ENCODE results near the gene ISCA2.
"Not testable (repeated sequence)": the region's sequence is repeated elsewhere in the genome, so short reads cannot be mapped to it uniquely, and the experiment has no call there.

Gene ISCA2

GRCh38 chr14:74532246-74532645 is 38.7 kb downstream of the ISCA2 start:
- H3K9ac ChIP-seq (ENCODE audit: low read depth, low read length, poor library complexity, severe bottlenecking), result no peak overlapping the region
- H3K4me1 ChIP-seq (ENCODE audit: insufficient read depth, low read length, poor library complexity, severe bottlenecking), result no peaks in the 10 kb centered on the region
- H3K4me2 ChIP-seq (ENCODE audit: low read depth, low read length, poor library complexity, severe bottlenecking), result no peak overlapping the region
- H3K79me2 ChIP-seq (ENCODE audit: insufficient read depth, low read length), result no peaks in the 10 kb centered on the region
- H3F3A ChIP-seq (ENCODE audit: low read depth), result no peaks in the 10 kb centered on the region
- no peak overlapping the region for H3K4me3 ChIP-seq (ENCODE audit: low read length, poor library complexity, severe bottlenecking)
- H2AFZ ChIP-seq (ENCODE audit: low read length), result no peak overlapping the region
- H4K20me1 ChIP-seq (ENCODE audit: insufficient read depth, low read length, poor library complexity, severe bottlenecking), result no peaks in the 10 kb centered on the region
- no peaks in the 10 kb centered on the region for H3K36me3 ChIP-seq (ENCODE audit: insufficient read depth, low read length)
- H3K9me2 ChIP-seq (replicated peaks; ENCODE audit: low read depth, low read length), result no peaks in the 10 kb centered on the region
- no peak for TF ChIP-seq CTCF (conservative IDR thresholded peaks at IDR 0.05; ENCODE audit: low read length)
- TF ChIP-seq EZH2phosphoT487 (IDR thresholded peaks at IDR 0.05; ENCODE audit: borderline replicate concordance), result no peak
- H3K27me3 ChIP-seq (ENCODE audit: insufficient read depth, low read length, poor library complexity, severe bottlenecking), result no peaks in the 10 kb centered on the region
- H3K9me3 ChIP-seq (ENCODE audit: insufficient read depth, low read depth, low read length), result no peaks in the 10 kb centered on the region

GRCh38 chr14:74533576-74533975 is 40.0 kb downstream of the ISCA2 start:
- no peaks in the 10 kb centered on the region for H3K36me3 ChIP-seq (ENCODE audit: insufficient read depth, low read length)
- no peaks in the 10 kb centered on the region for H3K9me2 ChIP-seq (replicated peaks; ENCODE audit: low read depth, low read length)
- H3K79me2 ChIP-seq (ENCODE audit: insufficient read depth, low read length), result no peaks in the 10 kb centered on the region
- no peak overlapping the region for H2AFZ ChIP-seq (ENCODE audit: low read length)
- H3K27me3 ChIP-seq (ENCODE audit: insufficient read depth, low read length, poor library complexity, severe bottlenecking), result no peaks in the 10 kb centered on the region
- TF ChIP-seq CTCF (conservative IDR thresholded peaks at IDR 0.05; ENCODE audit: low read length) (no peak), EZH2phosphoT487 (IDR thresholded peaks at IDR 0.05; ENCODE audit: borderline replicate concordance) (no peak)
- H3K4me2 ChIP-seq (ENCODE audit: low read depth, low read length, poor library complexity, severe bottlenecking), result no peak overlapping the region
- no peaks in the 10 kb centered on the region for H3F3A ChIP-seq (ENCODE audit: low read depth)
- no peaks in the 10 kb centered on the region for H3K4me1 ChIP-seq (ENCODE audit: insufficient read depth, low read length, poor library complexity, severe bottlenecking)
- H3K9ac ChIP-seq (ENCODE audit: low read depth, low read length, poor library complexity, severe bottlenecking), result no peak overlapping the region
- no peaks in the 10 kb centered on the region for H3K9me3 ChIP-seq (ENCODE audit: insufficient read depth, low read depth, low read length)
- no peak overlapping the region for H3K4me3 ChIP-seq (ENCODE audit: low read length, poor library complexity, severe bottlenecking)
- H4K20me1 ChIP-seq (ENCODE audit: insufficient read depth, low read length, poor library complexity, severe bottlenecking), result no peaks in the 10 kb centered on the region

DNA sequence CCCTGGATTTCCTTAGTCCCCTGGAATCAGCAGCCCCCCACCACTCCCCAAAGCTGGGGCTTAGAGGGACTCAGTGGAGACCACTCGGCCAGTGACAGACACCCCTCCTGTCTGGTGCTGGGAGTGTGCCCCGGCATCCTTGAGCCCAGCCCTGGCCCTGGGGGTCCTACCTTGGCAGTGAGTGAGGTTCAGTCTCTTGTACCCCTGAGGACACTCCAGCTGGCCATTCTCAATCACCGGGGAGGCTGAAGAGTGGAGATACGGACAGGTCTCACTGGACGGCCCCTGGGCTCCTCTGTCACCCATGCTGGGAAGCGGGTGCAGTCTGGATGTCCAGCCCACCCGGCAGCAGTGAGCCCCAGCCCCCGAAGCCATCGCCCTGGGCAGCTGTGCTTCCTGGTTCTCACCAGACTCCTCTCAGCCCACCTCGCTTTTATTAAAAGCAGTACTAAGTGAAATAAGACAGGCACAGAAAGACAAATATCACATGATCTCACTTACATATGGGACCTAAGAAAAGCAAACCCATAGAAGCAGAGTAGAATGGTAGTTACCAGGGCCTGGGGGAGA is 42.3 kb downstream of the ISCA2 start:
- no peak overlapping the region for H3K4me2 ChIP-seq (ENCODE audit: low read depth, low read length, poor library complexity, severe bottlenecking)
- no peaks in the 10 kb centered on the region for H3K4me1 ChIP-seq (ENCODE audit: insufficient read depth, low read length, poor library complexity, severe bottlenecking)
- no peaks in the 10 kb centered on the region for H3K36me3 ChIP-seq (ENCODE audit: insufficient read depth, low read length)
- H2AFZ ChIP-seq (ENCODE audit: low read length), result no peak overlapping the region
- TF ChIP-seq EZH2phosphoT487 (IDR thresholded peaks at IDR 0.05; ENCODE audit: borderline replicate concordance), result no peak
- no peak for TF ChIP-seq CTCF (conservative IDR thresholded peaks at IDR 0.05; ENCODE audit: low read length)
- H3F3A ChIP-seq (ENCODE audit: low read depth), result no peaks in the 10 kb centered on the region
- no peak overlapping the region for H3K4me3 ChIP-seq (ENCODE audit: low read length, poor library complexity, severe bottlenecking)
- no peaks in the 10 kb centered on the region for H3K9me3 ChIP-seq (ENCODE audit: insufficient read depth, low read depth, low read length)
- no peaks in the 10 kb centered on the region for H3K9me2 ChIP-seq (replicated peaks; ENCODE audit: low read depth, low read length)
- H3K27me3 ChIP-seq (ENCODE audit: insufficient read depth, low read length, poor library complexity, severe bottlenecking), result no peaks in the 10 kb centered on the region
- no peaks in the 10 kb centered on the region for H4K20me1 ChIP-seq (ENCODE audit: insufficient read depth, low read length, poor library complexity, severe bottlenecking)
- H3K9ac ChIP-seq (ENCODE audit: low read depth, low read length, poor library complexity, severe bottlenecking), result no peak overlapping the region
- no peaks in the 10 kb centered on the region for H3K79me2 ChIP-seq (ENCODE audit: insufficient read depth, low read length)

DNA sequence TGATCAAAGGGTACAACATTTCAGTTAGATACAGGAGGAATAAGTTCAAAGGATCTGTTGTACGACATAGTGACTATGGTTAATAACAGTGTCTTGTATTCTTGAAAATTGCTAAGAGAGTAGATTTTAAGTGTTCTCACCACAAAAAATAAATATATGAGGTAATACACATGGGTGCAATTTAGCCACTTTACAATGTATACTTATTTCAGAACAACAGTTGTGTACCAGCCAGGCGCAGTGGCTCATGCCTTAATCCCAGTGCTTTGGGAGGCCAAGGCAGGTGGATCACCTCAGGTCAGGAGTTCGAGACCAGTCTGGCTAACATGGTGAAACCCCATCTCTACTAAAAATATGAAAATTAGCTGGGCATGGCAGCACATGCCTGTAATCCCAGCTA is 42.8 kb downstream of the ISCA2 start:
- not testable (repeated sequence) for H3K4me3 ChIP-seq (ENCODE audit: low read length, poor library complexity, severe bottlenecking); H4K20me1 ChIP-seq (ENCODE audit: insufficient read depth, low read length, poor library complexity, severe bottlenecking); H3K27me3 ChIP-seq (ENCODE audit: insufficient read depth, low read length, poor library complexity, severe bottlenecking); H3K4me1 ChIP-seq (ENCODE audit: insufficient read depth, low read length, poor library complexity, severe bottlenecking); H3K9me2 ChIP-seq (replicated peaks; ENCODE audit: low read depth, low read length); H2AFZ ChIP-seq (ENCODE audit: low read length); H3K36me3 ChIP-seq (ENCODE audit: insufficient read depth, low read length); H3K9me3 ChIP-seq (ENCODE audit: insufficient read depth, low read depth, low read length); H3K79me2 ChIP-seq (ENCODE audit: insufficient read depth, low read length); H3K4me2 ChIP-seq (ENCODE audit: low read depth, low read length, poor library complexity, severe bottlenecking); H3K9ac ChIP-seq (ENCODE audit: low read depth, low read length, poor library complexity, severe bottlenecking); H3F3A ChIP-seq (ENCODE audit: low read depth)

Data from Loucy (cell line).